HepG2 (cell line): ENCODE results near the gene YPEL4. TPM values are rescaled to one million over a fixed set of nuclear protein-coding genes. Genes with fewer than 3 reads are reported as not detected.

ENCODE experiments used
- EP300 ChIP-seq, 3 experiments: sonication (generic) in 1 of 3; formaldehyde crosslinking in 1 of 3; IDR thresholded peaks; 2 replicates each; pipeline versions ENCODE4 v1.5.1 to v1.6.1; 2011 to 2020; ENCODE audit warnings: low read depth in 2 of 3, low read length in 2 of 3, borderline replicate concordance in 1 of 3, improper control_type of control experiment in 1 of 3, mild to moderate bottlenecking in 1 of 3, missing genetic modification reagents in 1 of 3, moderate library complexity in 1 of 3
- FOXJ3 ChIP-seq: sonication (generic); formaldehyde crosslinking; IDR thresholded peaks from 2 replicates; pipeline ENCODE4 v1.4.0; 2020; ENCODE audit warnings: missing genetic modification reagents, mild to moderate bottlenecking, borderline replicate concordance
- HOMEZ ChIP-seq: IDR thresholded peaks from 2 replicates; pipeline ENCODE4 v1.6.1; 2016; ENCODE audit warnings: low read depth
- MAZ ChIP-seq, 2 experiments: sonication (generic) in 1 of 2; formaldehyde crosslinking in 1 of 2; IDR thresholded peaks; 2 replicates each; pipeline versions ENCODE4 v1.5.0 to v1.6.1; 2012 to 2020; ENCODE audit warnings: low read depth in 2 of 2, mild to moderate bottlenecking in 2 of 2, borderline replicate concordance in 1 of 2, improper control_type of control experiment in 1 of 2, low read length in 1 of 2, missing genetic modification reagents in 1 of 2, moderate library complexity in 1 of 2
- NFKB2 ChIP-seq: sonication (generic); formaldehyde crosslinking; IDR thresholded peaks from 2 replicates; pipeline ENCODE4 v1.4.0; 2020; ENCODE audit warnings: missing genetic modification reagents, borderline replicate concordance
- TRIM22 ChIP-seq: fragments of 450-650 bp; IDR thresholded peaks from 2 replicates; pipeline ENCODE4 v1.6.1; 2017
- YY1 ChIP-seq: IDR thresholded peaks from 2 replicates; pipeline ENCODE4 v1.6.1; 2011; ENCODE audit warnings: low read length, low read depth, moderate library complexity, mild to moderate bottlenecking; ENCODE audit not compliant: insufficient read depth, insufficient replicate concordance
- ZHX1 ChIP-seq: sonication (generic); formaldehyde crosslinking; IDR thresholded peaks from 2 replicates; pipeline ENCODE4 v1.8.1; 2022; ENCODE audit warnings: low read depth, mild to moderate bottlenecking, missing genetic modification reagents
- ZHX2 ChIP-seq, 2 experiments: sonication (generic) in 1 of 2; formaldehyde crosslinking in 1 of 2; IDR thresholded peaks; 2 replicates each; pipeline versions ENCODE4 v1.6.1 to v1.9.0; 2014 to 2022; ENCODE audit warnings: antibody characterized with exemption in 1 of 2, borderline replicate concordance in 1 of 2, inconsistent platforms in 1 of 2, low read depth in 1 of 2, missing genetic modification reagents in 1 of 2
- ZNF232 ChIP-seq: sonication (generic); formaldehyde crosslinking; IDR thresholded peaks from 2 replicates; pipeline ENCODE4 v1.4.0; 2020; ENCODE audit warnings: missing genetic modification reagents, borderline replicate concordance
- ZNF337 ChIP-seq: sonication (generic); formaldehyde crosslinking; IDR thresholded peaks from 2 replicates; pipeline ENCODE4 v1.5.1; 2020; ENCODE audit warnings: missing genetic modification reagents, low read depth, mild to moderate bottlenecking, borderline replicate concordance
- ZNF414 ChIP-seq: sonication (generic); formaldehyde crosslinking; IDR thresholded peaks from 2 replicates; pipeline ENCODE4 v1.5.0; 2020; ENCODE audit warnings: missing genetic modification reagents
- ZNF7 ChIP-seq: IDR thresholded peaks from 2 replicates; pipeline ENCODE4 v1.6.1; 2016; ENCODE audit warnings: missing biosample characterization, missing genetic modification reagents
- polyA plus RNA-seq, 8 experiments: library from polyadenylated mRNA; depleted of rRNA in 3 of 8; stranded (reverse) in 7 of 8; unstranded in 1 of 8; fragments of >200 nt; fragmentation: Illumina TruSeq in 4 of 8; extraction: Trizol in 4 of 8; gene quantifications; 2 replicates each; pipeline versions ENCODE4 v1.2.1 to v1.2.3, GENCODE V29; 2011 to 2016; ENCODE audit warnings: low read depth in 4 of 8, missing spikeins in 1 of 8, mixed read lengths in 1 of 8; ENCODE audit not compliant: insufficient read depth in 1 of 8
- total RNA-seq, 5 experiments: library from RNA; depleted of rRNA; stranded (reverse); fragments of >200 nt; fragmentation: Illumina TruSeq; extraction: Trizol; gene quantifications; 2 replicates each; pipeline ENCODE4 v1.2.3, GENCODE V29; 2016; ENCODE audit warnings: low read depth in 1 of 5

YPEL4 gene
- total and polyA plus RNA-seq, 2 of the 13 experiments (the other 11 are each of a cell fraction or from before 2014, with no cell fraction given): 0.04 TPM; not detected in 1

GRCh38 chr11:57667736-57668433 is 18.2 kb upstream of the YPEL4 start, which contains the start of gene ZDHHC5 (continued):
- TF ChIP-seq ZHX2 (IDR thresholded peaks at IDR 0.05; ENCODE audit: low read depth) (peak; percentile 68), ZHX2 (CRISPR knock-in tag; IDR thresholded peaks at IDR 0.05; ENCODE audit: borderline replicate concordance) (no peak; the same call in 1 of the 2 replicates), ZNF7 (no peak), ZHX1 (CRISPR knock-in tag) (peak; percentile 55; the same call in 1 of the 2 replicates), FOXJ3 (CRISPR knock-in tag) (no peak), NFKB2 (CRISPR knock-in tag) (no peak), HOMEZ (CRISPR knock-in tag) (peak; percentile 60), ZNF232 (no peak), ZNF414 (CRISPR knock-in tag) (no peak), EP300 (IDR thresholded peaks at IDR 0.05; ENCODE audit: low read depth in 2 of 2, low read length in 2 of 2) (no peak; a peak in 1 of 4 replicates), EP300 (CRISPR knock-in tag; IDR thresholded peaks at IDR 0.05; ENCODE audit: borderline replicate concordance) (no peak), YY1 (peak; percentile 58), MAZ (IDR thresholded peaks at IDR 0.05; ENCODE audit: borderline replicate concordance, low read depth, low read length) (peak; percentile 93), MAZ (CRISPR knock-in tag; IDR thresholded peaks at IDR 0.05; ENCODE audit: low read depth) (peak; percentile 75; the same call in 1 of the 2 replicates), ZNF337 (CRISPR knock-in tag) (no peak), TRIM22 (no peak)
